ENCODE measurements around the gene NDUFB2.

DNA sequence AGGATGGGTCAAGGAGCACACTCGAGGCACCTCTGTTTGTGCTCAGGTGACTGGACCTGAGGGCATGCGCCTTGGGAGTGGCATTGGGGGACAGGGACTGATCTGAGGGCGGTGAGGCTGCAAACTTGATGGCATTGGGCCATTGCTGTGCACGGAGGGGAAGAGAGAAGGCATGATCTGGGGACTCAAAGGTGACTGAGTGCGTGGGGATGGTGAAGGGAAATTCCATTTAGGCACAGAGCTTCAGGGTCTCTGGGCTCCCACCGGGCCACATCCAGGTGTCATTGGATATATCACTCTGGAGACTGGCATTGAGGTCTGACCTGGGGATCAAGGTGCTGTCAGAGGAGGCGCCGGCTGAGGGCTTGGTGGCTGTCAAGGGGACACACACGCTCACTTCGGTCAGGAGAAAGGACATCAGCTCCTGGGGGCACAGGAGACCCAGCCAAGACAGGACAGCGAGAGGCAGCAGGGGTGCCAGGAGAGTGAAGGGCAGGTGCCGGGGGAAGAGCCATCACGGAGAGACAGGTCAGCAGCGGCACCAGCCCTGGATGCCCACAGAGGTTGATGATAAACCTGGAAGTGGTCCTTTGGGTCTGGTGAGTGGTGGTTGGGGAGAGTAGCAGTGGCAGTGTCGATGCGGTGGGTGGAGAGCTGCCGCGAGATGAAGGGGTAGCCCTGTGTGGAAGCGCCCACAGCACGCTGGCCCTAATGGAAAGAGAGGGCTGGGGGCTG is 18.3 kb upstream of the NDUFB2 start:
- TF ChIP-seq, protein P1, sequence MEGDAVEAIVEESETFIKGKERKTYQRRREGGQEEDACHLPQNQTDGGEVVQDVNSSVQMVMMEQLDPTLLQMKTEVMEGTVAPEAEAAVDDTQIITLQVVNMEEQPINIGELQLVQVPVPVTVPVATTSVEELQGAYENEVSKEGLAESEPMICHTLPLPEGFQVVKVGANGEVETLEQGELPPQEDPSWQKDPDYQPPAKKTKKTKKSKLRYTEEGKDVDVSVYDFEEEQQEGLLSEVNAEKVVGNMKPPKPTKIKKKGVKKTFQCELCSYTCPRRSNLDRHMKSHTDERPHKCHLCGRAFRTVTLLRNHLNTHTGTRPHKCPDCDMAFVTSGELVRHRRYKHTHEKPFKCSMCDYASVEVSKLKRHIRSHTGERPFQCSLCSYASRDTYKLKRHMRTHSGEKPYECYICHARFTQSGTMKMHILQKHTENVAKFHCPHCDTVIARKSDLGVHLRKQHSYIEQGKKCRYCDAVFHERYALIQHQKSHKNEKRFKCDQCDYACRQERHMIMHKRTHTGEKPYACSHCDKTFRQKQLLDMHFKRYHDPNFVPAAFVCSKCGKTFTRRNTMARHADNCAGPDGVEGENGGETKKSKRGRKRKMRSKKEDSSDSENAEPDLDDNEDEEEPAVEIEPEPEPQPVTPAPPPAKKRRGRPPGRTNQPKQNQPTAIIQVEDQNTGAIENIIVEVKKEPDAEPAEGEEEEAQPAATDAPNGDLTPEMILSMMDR (IDR thresholded peaks at IDR 0.05): no peak
- TF ChIP-seq POLR2A (IDR thresholded peaks at IDR 0.05) (no peak), POLR2AphosphoS5 (IDR thresholded peaks at IDR 0.05; ENCODE audit: insufficient read depth in 1 of 2, low read depth in 1 of 2) (no peak)
